Epithelial cell of prostate (primary cell): ENCODE results near the gene DEUP1.

Source experiments
- DNase-seq: peaks from one replicate; pipeline ENCODE4 v3.0.0-alpha.2; 2011; ENCODE audit warnings: low read depth, low spot score
- H3K27ac ChIP-seq: fragments of 450-650 bp; 2 replicates; pipeline ENCODE4 v1.5.1; 2017; ENCODE audit warnings: mild to moderate bottlenecking

Gene DEUP1

GRCh38 chr11:93468290-93468689 lies 137.7 kb downstream of the DEUP1 start:
- no peak for DNase-seq
- H3K27ac ChIP-seq: no peak overlapping the region

GRCh38 chr11:93474123-93474522 lies 143.6 kb downstream of the DEUP1 start:
- no peak for DNase-seq
- H3K27ac ChIP-seq: no peak overlapping the region

- H3K27ac ChIP-seq: no peak overlapping the region
- DNase-seq: peak; percentile 70
These were observed 146.3 kb downstream of the DEUP1 start for GRCh38 chr11:93476796-93477195.

DNA sequence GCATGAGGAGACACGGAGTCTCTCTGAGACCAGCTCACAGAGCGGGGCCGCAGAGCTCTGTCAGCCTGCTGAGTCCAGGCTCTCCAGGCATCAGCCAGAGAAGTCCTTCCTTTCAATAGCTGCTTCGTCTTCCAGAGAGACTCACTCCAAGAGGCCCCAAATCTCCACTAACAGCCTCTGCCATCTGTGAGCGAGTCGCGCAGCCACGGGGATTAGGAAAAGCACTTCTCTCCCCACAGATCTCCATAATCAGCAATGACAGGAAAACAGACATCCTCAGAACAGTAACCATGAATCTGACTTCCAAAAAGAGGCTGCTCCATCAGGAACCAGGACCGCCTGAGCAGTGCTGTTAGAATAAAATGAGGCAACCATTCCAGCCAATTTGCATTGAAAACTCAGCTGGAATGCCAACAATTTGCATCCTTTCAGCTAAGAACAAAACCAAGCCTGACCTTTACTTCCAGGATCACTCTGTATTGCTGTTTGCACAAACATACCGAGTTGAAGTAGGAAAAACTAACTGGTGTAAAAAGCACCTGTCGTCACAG lies 147.2 kb downstream of the DEUP1 start:
- H3K27ac ChIP-seq: no peak overlapping the region
- no peak for DNase-seq

GRCh38 chr11:93478841-93479240 lies 148.3 kb downstream of the DEUP1 start:
- H3K27ac ChIP-seq: no peak overlapping the region
- DNase-seq: no peak

GRCh38 chr11:93480256-93480655 lies 149.7 kb downstream of the DEUP1 start:
- no peak for DNase-seq
- H3K27ac ChIP-seq: no peak overlapping the region

GRCh38 chr11:93480756-93481155 lies 150.2 kb downstream of the DEUP1 start:
- no peak for DNase-seq
- H3K27ac ChIP-seq: no peak overlapping the region

- peak overlapping the region; percentile 7 for H3K27ac ChIP-seq
- peak; percentile 16 for DNase-seq
These were observed 150.7 kb downstream of the DEUP1 start for GRCh38 chr11:93481279-93481678.

DNA sequence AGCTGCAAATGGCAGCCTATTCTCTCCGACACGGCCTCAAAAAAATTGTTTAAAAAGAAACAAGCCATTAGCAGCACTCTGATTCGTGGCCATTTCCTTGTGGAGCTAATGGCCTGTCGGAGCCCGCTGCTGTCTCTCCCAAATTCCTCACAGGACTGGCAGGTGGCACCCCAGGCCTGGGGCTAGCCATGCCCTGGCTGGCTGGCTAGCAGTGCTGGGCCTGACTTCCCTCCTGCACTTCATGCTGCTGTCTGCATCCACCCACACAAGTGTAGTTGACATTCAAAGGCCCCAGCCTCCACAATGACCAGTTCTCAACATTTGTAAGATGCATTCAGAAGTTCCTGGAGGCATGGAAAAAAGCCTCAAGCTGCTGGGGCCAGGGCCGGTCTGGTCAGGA lies 151.2 kb downstream of the DEUP1 start:
- H3K27ac ChIP-seq: peak overlapping the region; percentile 7
- no peak for DNase-seq

DNA sequence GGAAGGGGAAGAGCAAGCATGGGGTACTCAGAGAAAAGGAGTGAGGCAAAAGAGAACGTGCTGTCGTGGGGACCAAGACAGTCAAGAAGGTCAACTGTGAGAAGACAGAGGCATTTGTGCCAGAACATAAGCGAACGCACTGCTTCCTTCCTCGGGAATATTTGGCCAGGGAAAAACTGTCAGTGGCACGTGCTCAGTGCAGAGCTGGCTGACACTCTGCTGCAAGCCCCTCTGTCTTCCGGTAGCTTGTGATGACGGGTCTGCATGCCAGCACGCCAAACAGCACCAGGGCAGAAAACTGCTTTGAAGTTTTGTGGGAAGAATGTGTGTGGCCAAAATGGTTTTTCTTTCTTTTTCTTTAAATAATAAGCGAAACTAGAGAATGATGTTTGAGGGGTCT lies 152.0 kb downstream of the DEUP1 start:
- no peak for DNase-seq
- no peak overlapping the region for H3K27ac ChIP-seq

DNA sequence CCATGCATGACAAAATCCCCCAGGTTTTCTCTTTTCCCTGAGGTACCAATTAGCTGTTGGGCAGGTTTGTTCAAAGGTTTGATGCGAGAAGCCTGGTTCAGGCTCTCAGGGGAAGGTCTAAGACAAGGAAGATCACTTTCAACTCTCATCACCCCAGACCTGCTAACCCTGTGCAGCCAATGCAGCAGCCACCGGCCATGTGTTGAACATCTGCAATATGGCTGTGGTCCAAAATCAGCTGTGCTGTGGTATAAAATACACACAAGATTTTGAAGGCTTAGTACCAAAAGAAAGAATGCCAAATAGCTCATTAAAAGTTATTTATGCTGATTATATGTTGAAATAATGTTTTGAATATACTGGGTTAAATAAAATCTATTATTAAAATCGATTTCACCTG lies 154.2 kb downstream of the DEUP1 start:
- no peak overlapping the region for H3K27ac ChIP-seq
- DNase-seq: no peak

DNA sequence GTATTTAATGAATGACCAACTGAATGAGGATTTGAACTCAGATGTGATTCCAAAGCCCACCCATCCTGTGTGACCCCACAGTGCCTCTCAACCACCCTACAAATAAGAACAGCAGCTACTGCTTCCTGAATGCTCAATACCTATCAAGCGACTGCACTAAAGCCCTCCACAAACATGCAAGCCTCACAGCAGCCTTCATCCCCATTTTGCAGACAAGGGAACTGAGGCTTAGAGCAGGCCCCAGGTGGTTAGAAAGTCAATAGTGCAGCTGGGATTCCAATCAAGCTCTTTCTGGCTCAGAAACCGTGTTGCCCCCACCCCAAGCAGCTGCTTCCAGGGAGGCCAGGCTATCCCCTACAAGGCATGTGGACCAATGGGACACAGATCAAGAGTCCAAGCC lies 155.4 kb downstream of the DEUP1 start:
- no peak overlapping the region for H3K27ac ChIP-seq
- no peak for DNase-seq

DNA sequence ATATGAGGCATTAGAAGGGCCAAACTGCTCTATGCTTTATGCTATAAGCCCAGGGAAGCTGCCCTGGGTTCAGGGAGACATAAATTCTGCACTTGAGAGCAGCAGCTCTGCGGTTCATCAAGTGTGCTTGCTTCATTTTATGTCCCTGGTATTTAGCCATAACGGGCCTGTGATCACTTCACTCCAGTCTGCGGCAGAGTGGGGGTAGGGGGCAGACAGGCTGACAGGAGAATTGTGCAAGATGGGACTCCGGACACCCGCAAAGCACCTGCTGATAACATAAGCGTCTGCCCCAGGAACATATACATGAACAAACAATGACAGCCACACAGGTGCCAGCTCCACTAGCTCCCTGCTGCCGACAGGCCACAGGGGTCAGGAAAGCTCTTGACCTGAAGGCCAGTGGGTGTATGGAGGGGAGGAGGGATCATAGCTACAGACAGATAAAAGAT lies 156.5 kb downstream of the DEUP1 start:
- H3K27ac ChIP-seq: no peak overlapping the region
- no peak for DNase-seq
